Transverse colon (tissue), 3 donors: ENCODE results near the gene PCCB.

Experiments
- EP300 ChIP-seq: sonication (generic); formaldehyde crosslinking; IDR thresholded peaks from one replicate; pipeline ENCODE4 v1.6.1; 2017; ENCODE audit warnings: antibody characterized with exemption, low read depth
- POLR2A ChIP-seq: fragments of 450-650 bp; IDR thresholded peaks from one replicate; pipeline ENCODE4 v1.6.1; 2016; ENCODE audit warnings: antibody characterized with exemption, mild to moderate bottlenecking, moderate library complexity
- TF ChIP-seq, protein P1 (sequence below), 5 experiments: fragments of 200-600 bp in 3 of 5; fragments of 450-650 bp in 2 of 5; sonication (generic) in 3 of 5; IDR thresholded peaks; 1 replicate in 2 of 5; 2 replicates in 3 of 5; pipeline ENCODE4 v1.5.1; 2016 to 2017; ENCODE audit warnings: antibody characterized with exemption in 5 of 5, inconsistent platforms in 3 of 5, mild to moderate bottlenecking in 2 of 5, moderate library complexity in 1 of 5

DNA sequence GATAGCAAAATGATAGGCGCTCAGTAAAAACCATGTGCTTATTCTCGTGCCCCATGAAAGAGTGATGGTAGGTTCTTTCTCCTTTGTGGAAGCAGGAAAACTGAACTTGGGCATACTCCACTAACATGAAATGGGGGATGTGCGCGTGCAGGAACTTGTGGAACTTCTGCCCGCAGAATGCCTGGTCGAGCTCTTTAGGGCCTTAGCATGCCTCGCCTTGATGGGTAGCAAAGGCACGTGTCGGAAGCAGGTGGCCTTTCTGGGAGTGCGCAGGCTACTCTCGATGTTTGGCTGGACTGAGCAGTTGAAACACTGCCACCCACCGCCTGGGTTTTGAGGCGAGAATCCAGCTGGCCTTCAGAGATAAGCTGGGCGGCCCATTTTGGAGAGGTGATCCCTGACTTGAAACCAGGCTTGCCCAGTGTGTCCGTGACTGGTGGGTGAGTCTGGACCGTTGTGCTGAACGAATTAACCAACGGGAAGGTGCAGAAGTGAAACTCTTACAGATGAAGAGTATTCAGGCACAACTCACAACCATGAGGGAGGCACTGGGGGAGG is 842 bp downstream of the PCCB start:
- TF ChIP-seq EP300 (no peak), POLR2A (no peak)
- TF ChIP-seq, protein P1, sequence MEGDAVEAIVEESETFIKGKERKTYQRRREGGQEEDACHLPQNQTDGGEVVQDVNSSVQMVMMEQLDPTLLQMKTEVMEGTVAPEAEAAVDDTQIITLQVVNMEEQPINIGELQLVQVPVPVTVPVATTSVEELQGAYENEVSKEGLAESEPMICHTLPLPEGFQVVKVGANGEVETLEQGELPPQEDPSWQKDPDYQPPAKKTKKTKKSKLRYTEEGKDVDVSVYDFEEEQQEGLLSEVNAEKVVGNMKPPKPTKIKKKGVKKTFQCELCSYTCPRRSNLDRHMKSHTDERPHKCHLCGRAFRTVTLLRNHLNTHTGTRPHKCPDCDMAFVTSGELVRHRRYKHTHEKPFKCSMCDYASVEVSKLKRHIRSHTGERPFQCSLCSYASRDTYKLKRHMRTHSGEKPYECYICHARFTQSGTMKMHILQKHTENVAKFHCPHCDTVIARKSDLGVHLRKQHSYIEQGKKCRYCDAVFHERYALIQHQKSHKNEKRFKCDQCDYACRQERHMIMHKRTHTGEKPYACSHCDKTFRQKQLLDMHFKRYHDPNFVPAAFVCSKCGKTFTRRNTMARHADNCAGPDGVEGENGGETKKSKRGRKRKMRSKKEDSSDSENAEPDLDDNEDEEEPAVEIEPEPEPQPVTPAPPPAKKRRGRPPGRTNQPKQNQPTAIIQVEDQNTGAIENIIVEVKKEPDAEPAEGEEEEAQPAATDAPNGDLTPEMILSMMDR (IDR thresholded peaks at IDR 0.05) = no peak
